Gastroesophageal sphincter (tissue), 4 donors: ENCODE measurements around the gene TMEM258. TPM values are rescaled to one million over a fixed set of nuclear protein-coding genes. Genes with fewer than 3 reads are reported as not detected.
A peak's percentile ranks its signal among the peaks of the same experiment; 100 is the strongest.

ENCODE experiments used
- ATAC-seq: fragments of 150-250 bp; one replicate; pipeline ENCODE4 v1.9.1; 2016; ENCODE audit warnings: mild to moderate bottlenecking, moderate library complexity
- H3K27ac ChIP-seq, 4 donors: fragments of 200-600 bp; sonication (generic) in 3 of 4; 1 replicate in 3 of 4; 2 replicates in 1 of 4; pipeline ENCODE4 v1.5.1; 2016 to 2019
- H3K27me3 ChIP-seq: fragments of 200-600 bp; sonication (generic); one replicate; pipeline ENCODE4 v1.5.1; 2019
- H3K36me3 ChIP-seq, 2 donors: fragments of 200-600 bp; sonication (generic); one replicate each; pipeline ENCODE4 v1.5.1; 2019; ENCODE audit warnings: control low read depth in 1 of 2
- H3K4me1 ChIP-seq, 3 donors: fragments of 200-600 bp; sonication (generic); 1 replicate in 2 of 3; 2 replicates in 1 of 3; pipeline ENCODE4 v1.5.1; 2016 to 2019; ENCODE audit warnings: control low read depth in 2 of 3
- H3K4me3 ChIP-seq, 2 donors: fragments of 200-600 bp; sonication (generic); one replicate each; pipeline ENCODE4 v1.5.1; 2019; ENCODE audit warnings: mild to moderate bottlenecking in 1 of 2, moderate library complexity in 1 of 2
- H3K9me3 ChIP-seq, 3 donors: fragments of 200-600 bp; sonication (generic); one replicate each; pipeline ENCODE4 v1.5.1; 2017 to 2019; ENCODE audit warnings: control low read depth in 2 of 3
- EP300 ChIP-seq: sonication (generic); formaldehyde crosslinking; IDR thresholded peaks from one replicate; pipeline ENCODE4 v1.6.1; 2017; ENCODE audit warnings: antibody characterized with exemption, mild to moderate bottlenecking
- POLR2A ChIP-seq, 2 donors: fragments of 450-650 bp; IDR thresholded peaks; one replicate each; pipeline ENCODE4 v1.6.1; 2017; ENCODE audit warnings: antibody characterized with exemption in 2 of 2, mild to moderate bottlenecking in 2 of 2, moderate library complexity in 1 of 2
- POLR2AphosphoS5 ChIP-seq: sonication (generic); formaldehyde crosslinking; IDR thresholded peaks from one replicate; pipeline ENCODE4 v1.6.1; 2017; ENCODE audit warnings: antibody characterized with exemption
- WGBS, 2 donors: methylation state at CpG; one replicate each; pipeline ENCODE4 v1.1.5; 2018; ENCODE audit warnings: low coverage in 1 of 2; 5-methylcytosine and 5-hydroxymethylcytosine counted together
- total RNA-seq, 4 donors: library from RNA; depleted of rRNA; stranded (reverse); fragments of >200 nt; gene quantifications; one replicate each; pipeline ENCODE4 v1.1.0, GENCODE V29; 2016
- TF ChIP-seq, protein P1 (sequence below), 4 experiments: fragments of 200-600 bp in 2 of 4; fragments of 450-650 bp in 2 of 4; sonication (generic) in 1 of 4; IDR thresholded peaks; one replicate each; pipeline ENCODE4 v1.5.1; 2017 to 2019; ENCODE audit warnings: antibody characterized with exemption in 4 of 4, mild to moderate bottlenecking in 2 of 4, moderate library complexity in 2 of 4

The TMEM258 gene
- total RNA-seq, 4 donors from 2014 or later: 31.4 to 36.7 (median 33.3) TPM

DNA sequence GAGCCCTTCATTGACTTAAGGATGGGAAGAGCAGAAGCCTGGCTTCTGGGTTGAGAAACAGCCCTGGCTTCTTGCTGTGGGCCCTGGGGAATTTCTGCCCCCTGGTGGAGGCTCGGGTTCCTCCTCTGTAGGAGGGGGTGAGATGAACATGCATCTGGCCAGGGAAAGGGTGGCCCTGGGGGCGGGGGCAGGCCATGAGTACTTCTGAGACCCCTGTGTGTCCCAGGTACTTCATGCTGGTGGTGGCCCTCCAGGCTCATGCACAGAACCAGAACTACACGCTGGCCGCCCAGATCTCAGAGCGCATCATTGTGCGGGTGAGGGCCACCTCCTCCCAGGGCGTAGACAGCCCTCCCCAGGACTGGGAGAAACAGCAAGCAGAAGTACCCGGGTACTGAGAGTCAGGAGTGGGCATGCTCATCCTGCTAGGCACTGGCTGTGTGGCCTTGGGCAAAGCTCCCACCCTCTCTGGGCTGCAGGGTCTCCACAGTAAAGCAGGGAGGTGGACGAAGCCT lies 15.8 kb downstream of the TMEM258 start:
- ATAC-seq: peak; percentile 23
- TF ChIP-seq, protein P1, sequence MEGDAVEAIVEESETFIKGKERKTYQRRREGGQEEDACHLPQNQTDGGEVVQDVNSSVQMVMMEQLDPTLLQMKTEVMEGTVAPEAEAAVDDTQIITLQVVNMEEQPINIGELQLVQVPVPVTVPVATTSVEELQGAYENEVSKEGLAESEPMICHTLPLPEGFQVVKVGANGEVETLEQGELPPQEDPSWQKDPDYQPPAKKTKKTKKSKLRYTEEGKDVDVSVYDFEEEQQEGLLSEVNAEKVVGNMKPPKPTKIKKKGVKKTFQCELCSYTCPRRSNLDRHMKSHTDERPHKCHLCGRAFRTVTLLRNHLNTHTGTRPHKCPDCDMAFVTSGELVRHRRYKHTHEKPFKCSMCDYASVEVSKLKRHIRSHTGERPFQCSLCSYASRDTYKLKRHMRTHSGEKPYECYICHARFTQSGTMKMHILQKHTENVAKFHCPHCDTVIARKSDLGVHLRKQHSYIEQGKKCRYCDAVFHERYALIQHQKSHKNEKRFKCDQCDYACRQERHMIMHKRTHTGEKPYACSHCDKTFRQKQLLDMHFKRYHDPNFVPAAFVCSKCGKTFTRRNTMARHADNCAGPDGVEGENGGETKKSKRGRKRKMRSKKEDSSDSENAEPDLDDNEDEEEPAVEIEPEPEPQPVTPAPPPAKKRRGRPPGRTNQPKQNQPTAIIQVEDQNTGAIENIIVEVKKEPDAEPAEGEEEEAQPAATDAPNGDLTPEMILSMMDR (IDR thresholded peaks at IDR 0.05): peak in 3 of 4 experiments; percentile 30 to 55 (median 32)
- no peak for TF ChIP-seq EP300
- Histone ChIP-seq H3K27me3 (peaks cover 13% of the 10 kb centered on the region), H3K9me3 (no peaks in the 10 kb centered on the region), H3K4me1 (peaks cover 0 to 14% (median 8%) of the 10 kb centered on the region in 3 donors), H3K27ac (no peak overlapping the region), H3K36me3 (peaks cover 0 to 12% of the 10 kb centered on the region in 2 donors), H3K4me3 (no peak overlapping the region)
- no CpG with 5 or more reads among the region's 9 CpGs for WGBS, 2 donors

DNA sequence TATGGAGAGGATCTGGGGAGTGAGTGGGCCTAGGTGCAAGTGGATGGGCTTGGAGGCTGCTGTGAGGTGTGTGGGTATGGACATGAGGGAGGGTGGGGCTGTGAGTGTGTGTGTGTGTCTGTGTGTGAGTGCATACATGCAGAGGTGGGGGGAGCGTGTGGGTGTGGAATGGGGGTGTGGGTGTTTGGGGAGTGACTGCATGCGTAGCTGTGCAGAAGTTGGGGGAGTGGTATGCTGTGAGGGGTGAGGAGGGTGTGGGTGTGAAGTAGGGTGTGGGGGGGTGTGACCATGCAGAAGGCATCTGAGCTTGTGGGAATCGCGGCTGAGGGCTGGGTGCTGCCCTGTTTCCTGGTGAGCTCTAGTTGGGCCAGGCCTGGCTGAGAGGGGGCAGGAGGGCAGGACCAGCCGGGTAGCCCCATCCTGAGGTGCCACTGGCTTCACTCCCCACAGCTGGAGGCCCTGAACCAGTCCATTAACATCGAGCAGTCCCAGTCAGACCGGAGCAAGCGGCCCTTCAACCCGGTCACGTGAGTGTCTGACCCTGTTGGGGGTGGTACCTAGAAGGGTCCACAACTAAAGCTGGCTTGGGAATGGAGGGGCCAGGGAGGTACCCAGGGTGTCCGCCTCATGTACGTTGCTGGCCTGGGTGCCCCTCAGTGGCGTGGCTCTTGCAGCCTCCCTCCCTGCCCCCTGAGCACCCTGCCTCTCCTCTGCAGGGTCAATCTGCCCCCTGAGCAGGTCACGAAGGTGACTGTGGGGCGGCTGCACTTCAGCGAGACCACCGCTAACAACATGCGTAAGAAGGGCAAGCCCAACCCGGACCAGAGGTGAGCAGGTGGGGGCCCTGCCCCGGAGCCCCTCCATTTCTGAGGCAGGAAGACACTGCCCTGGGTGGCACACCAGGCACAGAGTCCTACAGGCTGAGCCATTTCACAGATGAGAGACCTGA lies 16.5 kb downstream of the TMEM258 start:
- 62 to 79% methylated on average over 4 to 5 of the region's 20 CpGs for WGBS, 2 donors
- H3K27ac ChIP-seq: no peak overlapping the region
- no peaks in the 10 kb centered on the region for H3K9me3 ChIP-seq
- peaks cover 0 to 8% of the 10 kb centered on the region in 2 donors for H3K36me3 ChIP-seq
- TF ChIP-seq POLR2AphosphoS5 (no peak), EP300 (no peak), POLR2A (IDR thresholded peaks at IDR 0.05) (no peak)
- TF ChIP-seq, protein P1 (IDR thresholded peaks at IDR 0.05): no peak
- no peak overlapping the region for H3K4me3 ChIP-seq
- H3K27me3 ChIP-seq: peaks cover 13% of the 10 kb centered on the region
- H3K4me1 ChIP-seq: peaks cover 0 to 14% (median 8%) of the 10 kb centered on the region in 3 donors
- no peak for ATAC-seq

DNA sequence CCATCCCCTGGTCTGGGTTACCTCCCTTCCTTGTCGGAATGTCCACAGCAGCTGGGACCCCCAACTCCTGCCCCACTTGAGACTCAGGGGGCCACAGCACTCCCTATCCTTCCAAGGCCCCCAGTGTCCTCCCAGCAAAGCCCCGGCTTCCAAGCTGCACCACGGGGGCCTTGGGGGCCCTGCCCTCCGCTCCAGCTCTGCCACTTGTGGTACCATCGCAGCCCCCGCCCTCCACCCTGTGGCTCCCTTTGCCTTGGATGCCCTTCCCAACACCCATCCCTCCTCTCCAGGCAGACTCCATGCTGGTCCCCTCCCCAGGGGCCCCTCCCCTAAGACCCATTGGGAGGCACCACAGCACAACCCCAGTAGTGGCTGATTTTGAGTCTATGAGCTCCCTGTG lies 17.3 kb downstream of the TMEM258 start:
- 100% methylated on average over 5 of the region's 6 CpGs; no CpG with 5 or more reads in 1 of the 2 donors for WGBS, 2 donors
- H3K4me1 ChIP-seq: peaks cover 0 to 14% (median 8%) of the 10 kb centered on the region in 3 donors
- H3K9me3 ChIP-seq: no peaks in the 10 kb centered on the region
- no peak overlapping the region for H3K4me3 ChIP-seq
- H3K27me3 ChIP-seq: peaks cover 13% of the 10 kb centered on the region
- ATAC-seq: no peak
- H3K36me3 ChIP-seq: peaks cover 0 to 8% of the 10 kb centered on the region in 2 donors
- TF ChIP-seq, protein P1 (IDR thresholded peaks at IDR 0.05): no peak
- TF ChIP-seq EP300 (no peak), POLR2A (IDR thresholded peaks at IDR 0.05) (no peak), POLR2AphosphoS5 (no peak)
- no peak overlapping the region for H3K27ac ChIP-seq

DNA sequence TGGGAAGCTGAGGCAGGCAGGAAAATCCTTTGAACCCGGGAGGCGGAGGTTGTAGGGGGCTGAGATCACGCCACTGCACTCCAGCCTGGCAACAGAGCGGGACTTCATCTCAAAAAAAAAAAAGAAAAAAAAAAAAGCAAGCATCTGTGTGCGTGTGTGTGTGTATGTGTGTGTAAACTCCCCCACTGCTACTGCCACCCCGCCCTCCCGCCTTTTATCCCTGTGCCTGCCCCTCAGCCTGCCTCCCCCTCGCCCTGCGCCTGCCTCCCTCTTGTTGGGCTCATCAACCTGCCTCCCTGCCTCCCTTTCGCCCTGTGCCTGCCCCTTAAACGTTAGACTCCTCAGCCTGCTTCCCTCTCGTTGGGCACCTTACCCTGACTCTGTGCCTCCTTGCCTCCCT lies 18.0 kb downstream of the TMEM258 start:
- ATAC-seq: no peak

More for the DNA sequence above, 18.0 kb downstream of the TMEM258 start:
- 79 to 84% methylated on average over 9 to 11 of the region's 12 CpGs for WGBS, 2 donors
- H3K36me3 ChIP-seq: peaks cover 0 to 6% of the 10 kb centered on the region in 2 donors
- no peak overlapping the region for H3K27ac ChIP-seq
- no peak for TF ChIP-seq EP300
- no peak for TF ChIP-seq POLR2A (IDR thresholded peaks at IDR 0.05)
- TF ChIP-seq POLR2AphosphoS5: no peak
- TF ChIP-seq, protein P1 (IDR thresholded peaks at IDR 0.05): no peak
- H3K27me3 ChIP-seq: peaks cover 13% of the 10 kb centered on the region
- H3K9me3 ChIP-seq: no peaks in the 10 kb centered on the region
- no peak overlapping the region for H3K4me3 ChIP-seq
- H3K4me1 ChIP-seq: peaks cover 0 to 18% (median 8%) of the 10 kb centered on the region in 3 donors
